H1 (cell line): ENCODE results near the gene SP9. TPM values are rescaled to one million over a fixed set of nuclear protein-coding genes. Genes with fewer than 3 reads are reported as not detected.

Experiments
- POLR2AphosphoS5 ChIP-seq: IDR thresholded peaks from 2 replicates; pipeline ENCODE4 v1.6.1; 2011; ENCODE audit warnings: low read depth, low read length
- TAF1 ChIP-seq: IDR thresholded peaks from 2 replicates; pipeline ENCODE4 v1.6.1; 2011; ENCODE audit warnings: mild to moderate bottlenecking, low read depth, low read length
- polyA plus RNA-seq, 7 experiments: library from polyadenylated mRNA; depleted of rRNA in 3 of 7; stranded (reverse) in 5 of 7; unstranded in 2 of 7; fragments of >200 nt in 5 of 7; fragments of 200-250 nt in 2 of 7; gene quantifications; 1 replicate in 5 of 7; 2 replicates in 1 of 7; 4 replicates in 1 of 7; pipeline versions ENCODE4 v1.2.1 to v1.2.3, GENCODE V29; 2011 to 2013; ENCODE audit warnings: missing spikeins in 2 of 7, mixed read lengths in 2 of 7
- total RNA-seq: library from RNA; stranded (reverse); fragmentation: NEBNext Ultra II Directional; extraction: Animal tissue kit (Norgen Biotek cat#: 25700); gene quantifications from 2 replicates; pipeline ENCODE4 v1.2.1, GENCODE V29; 2021

SP9 gene
- total and polyA plus RNA-seq, 2 of the 8 experiments (the other 6 are each of a cell fraction or from before 2014, with no cell fraction given): 0.03 to 0.11 TPM

- no peak for TF ChIP-seq TAF1
- TF ChIP-seq POLR2AphosphoS5: no peak
These were observed 49.0 kb downstream of the SP9 start (continued) for GRCh38 chr2:174383796-174384195.
